GM21528 (cell line): ENCODE measurements around the gene COIL.
A peak's percentile ranks its signal among the peaks of the same experiment; 100 is the strongest.
"Not testable (repeated sequence)": the region's sequence is repeated elsewhere in the genome, so short reads cannot be mapped to it uniquely, and the experiment has no call there.

ENCODE experiments used
- ATAC-seq: cut with Tn5 transposase; IDR thresholded peaks from one replicate; pipeline ENCODE4 v1.9.1; 2021; ENCODE audit warnings: mild to moderate bottlenecking, moderate library complexity; ENCODE audit not compliant: unreplicated experiment, low FRiP score

COIL gene

GRCh38 chr17:56960596-56961538 is at the start of gene COIL:
Gene COIL, minus strand, starts transcription at chr17:56961050. Its CDS starts 31 bp downstream, at chr17:56961019.
- peak; percentile 95 for ATAC-seq

- ATAC-seq: no peak
Measured at GRCh38 chr17:57010487-57010886, 49.6 kb upstream of the COIL start.

GRCh38 chr17:57009737-57010445 is 49.0 kb upstream of the COIL start:
- peak; percentile 62 for ATAC-seq

GRCh38 chr17:57008958-57009357 is 48.1 kb upstream of the COIL start:
- no peak for ATAC-seq

GRCh38 chr17:57006040-57006439 is 45.2 kb upstream of the COIL start:
- no peak for ATAC-seq

GRCh38 chr17:57004944-57005579 is 44.2 kb upstream of the COIL start:
- ATAC-seq: peak; percentile 74

GRCh38 chr17:57002904-57003303 is 42.1 kb upstream of the COIL start:
- no peak for ATAC-seq

GRCh38 chr17:57001541-57001940 is 40.7 kb upstream of the COIL start:
- ATAC-seq: no peak

GRCh38 chr17:56997313-56997712 is 36.5 kb upstream of the COIL start:
- no peak for ATAC-seq

- no peak for ATAC-seq
Measured at GRCh38 chr17:56995766-56996165, 34.9 kb upstream of the COIL start.

- no peak for ATAC-seq
Measured at GRCh38 chr17:56994009-56994792, 33.4 kb upstream of the COIL start.

- ATAC-seq: no peak
Measured at GRCh38 chr17:56992364-56992763, 31.5 kb upstream of the COIL start.

GRCh38 chr17:56988901-56989572 is 28.2 kb upstream of the COIL start:
- no peak for ATAC-seq

- no peak for ATAC-seq
Measured at GRCh38 chr17:56987283-56987834, 26.5 kb upstream of the COIL start.

GRCh38 chr17:56985371-56986162 is 24.7 kb upstream of the COIL start:
- no peak for ATAC-seq

- no peak for ATAC-seq
Measured at GRCh38 chr17:56983366-56983765, 22.5 kb upstream of the COIL start.

GRCh38 chr17:56982312-56982711 is 21.5 kb upstream of the COIL start:
- no peak for ATAC-seq

- ATAC-seq: not testable (repeated sequence)
Measured at GRCh38 chr17:56980526-56980925, 19.7 kb upstream of the COIL start.

GRCh38 chr17:56979091-56979480 is 18.2 kb upstream of the COIL start:
- no peak for ATAC-seq
